Loucy (cell line): Measurements from ENCODE around the gene CHD6.

ENCODE experiments used
- CTCF ChIP-seq: fragments of 200-600 bp; sonication (generic); conservative IDR thresholded peaks from 2 replicates; pipeline ENCODE4 v1.5.1; 2014; ENCODE audit warnings: mild to moderate bottlenecking, antibody characterized with exemption, low read length
- EZH2phosphoT487 ChIP-seq: fragments of 200-600 bp; IDR thresholded peaks from 2 replicates; pipeline ENCODE4 v1.6.1; 2018; ENCODE audit warnings: antibody characterized with exemption, mild to moderate bottlenecking, moderate library complexity, borderline replicate concordance

- TF ChIP-seq CTCF (no peak), EZH2phosphoT487 (no peak)
Measured at GRCh38 chr20:41407607-41408006, 210.6 kb downstream of the CHD6 start.
